Hepatocyte (in vitro differentiated cells): Measurements from ENCODE around the gene CP. TPM values are rescaled to one million over a fixed set of nuclear protein-coding genes. Genes with fewer than 3 reads are reported as not detected.

ENCODE experiments used
- DNase-seq: peaks from one replicate; pipeline ENCODE4 v3.0.0-alpha.2; 2016; ENCODE audit warnings: low spot score
- H2AFZ ChIP-seq: fragments of 200-600 bp; sonication (generic); 2 replicates; pipeline ENCODE4 v1.6.0; 2016; ENCODE audit warnings: antibody characterized with exemption, mild to moderate bottlenecking
- H3K27ac ChIP-seq: fragments of 200-600 bp; sonication (generic); 2 replicates; pipeline ENCODE4 v1.5.1; 2016; ENCODE audit warnings: mild to moderate bottlenecking
- H3K27me3 ChIP-seq: fragments of 200-600 bp; sonication (generic); 2 replicates; pipeline ENCODE4 v1.6.1; 2016
- H3K36me3 ChIP-seq: fragments of 200-600 bp; sonication (generic); replicated peaks from 2 replicates; pipeline ENCODE4 v1.5.1; 2016; ENCODE audit warnings: low read depth; ENCODE audit not compliant: insufficient read depth
- H3K4me1 ChIP-seq: fragments of 200-600 bp; sonication (generic); 2 replicates; pipeline ENCODE4 v1.5.1; 2016; ENCODE audit warnings: mild to moderate bottlenecking, moderate library complexity; ENCODE audit not compliant: insufficient read depth
- H3K4me2 ChIP-seq: fragments of 200-600 bp; sonication (generic); 2 replicates; pipeline ENCODE4 v1.6.0; 2016
- H3K4me3 ChIP-seq: fragments of 200-600 bp; sonication (generic); 2 replicates; pipeline ENCODE4 v1.5.1; 2016; ENCODE audit warnings: mild to moderate bottlenecking
- H3K79me2 ChIP-seq: fragments of 200-600 bp; sonication (generic); 2 replicates; pipeline ENCODE4 v1.6.0; 2017; ENCODE audit warnings: mild to moderate bottlenecking
- H3K9me2 ChIP-seq: fragments of 200-600 bp; sonication (generic); replicated peaks from 2 replicates; pipeline ENCODE4 v1.6.0; 2017; ENCODE audit warnings: mild to moderate bottlenecking; ENCODE audit not compliant: insufficient read depth
- H3K9me3 ChIP-seq: fragments of 200-600 bp; sonication (generic); 2 replicates; pipeline ENCODE4 v1.5.1; 2016; ENCODE audit warnings: low read depth, mild to moderate bottlenecking
- H4K20me1 ChIP-seq: fragments of 200-600 bp; sonication (generic); 2 replicates; pipeline ENCODE4 v1.6.0; 2016; ENCODE audit warnings: mild to moderate bottlenecking; ENCODE audit not compliant: insufficient read depth, poor library complexity, severe bottlenecking
- EZH2 ChIP-seq: fragments of 200-600 bp; sonication (generic); IDR thresholded peaks from 2 replicates; pipeline ENCODE4 v1.6.1; 2016; ENCODE audit warnings: antibody characterized with exemption, mild to moderate bottlenecking, borderline replicate concordance
- EZH2phosphoT487 ChIP-seq: fragments of 200-600 bp; sonication (generic); IDR thresholded peaks from one replicate; pipeline ENCODE4 v1.6.1; 2018; ENCODE audit warnings: antibody characterized with exemption, mild to moderate bottlenecking, low read depth, moderate library complexity; ENCODE audit not compliant: unreplicated experiment, severe bottlenecking
- WGBS: methylation state at CpG from one replicate; pipeline ENCODE4 v1.1.6; 2016; ENCODE audit warnings: low lambda C conversion rate; ENCODE audit errors: missing lambda C conversion rate; 5-methylcytosine and 5-hydroxymethylcytosine counted together
- polyA plus RNA-seq: library from polyadenylated mRNA; unstranded; fragments of >200 nt; fragmentation: Nextera tagmentation; extraction: Ambion mirVana; gene quantifications from 2 replicates; pipeline ENCODE4 v1.2.1, GENCODE V29; 2016
- total RNA-seq: library from RNA; depleted of rRNA; stranded (reverse); fragments of >200 nt; gene quantifications from 2 replicates; pipeline ENCODE4 v1.2.3, GENCODE V29; 2014
- TF ChIP-seq, protein P1 (sequence below): fragments of 200-600 bp; sonication (generic); IDR thresholded peaks from 2 replicates; pipeline ENCODE4 v1.5.1; 2016; ENCODE audit warnings: antibody characterized with exemption, mild to moderate bottlenecking; ENCODE audit not compliant: poor library complexity

Gene CP
- total and polyA plus RNA-seq, 2 experiments from 2014 or later = 6.5 to 26.4 TPM

DNA sequence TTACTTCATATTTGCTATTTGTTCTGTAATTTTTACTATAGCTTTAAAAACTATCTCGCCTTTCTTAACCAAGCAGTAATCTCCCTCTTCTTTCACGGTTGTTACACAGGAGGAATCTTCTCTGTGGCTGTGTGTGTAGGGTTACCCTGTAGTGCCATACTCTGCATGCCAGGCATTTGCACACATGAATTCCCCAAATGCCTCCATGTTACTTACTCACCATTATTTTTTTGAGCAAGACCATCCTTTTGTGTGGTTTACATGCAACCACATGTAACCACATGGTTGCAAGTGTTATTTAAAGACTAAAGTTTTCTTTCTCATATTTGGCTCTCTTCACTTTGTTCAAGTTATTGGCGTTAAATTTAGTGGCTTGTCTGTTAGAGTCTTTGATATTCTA is 46.7 kb downstream of the CP start:
- Histone ChIP-seq H3K9me2 (no peaks in the 10 kb centered on the region), H3K27ac (no peak overlapping the region), H3K79me2 (no peaks in the 10 kb centered on the region), H3K36me3 (no peaks in the 10 kb centered on the region), H3K4me2 (no peak overlapping the region), H3K4me1 (no peaks in the 10 kb centered on the region), H2AFZ (no peak overlapping the region), H3K9me3 (no peaks in the 10 kb centered on the region), H4K20me1 (no peaks in the 10 kb centered on the region), H3K4me3 (no peak overlapping the region), H3K27me3 (no peaks in the 10 kb centered on the region)
- TF ChIP-seq EZH2phosphoT487 (no peak), EZH2 (no peak)
- TF ChIP-seq, protein P1, sequence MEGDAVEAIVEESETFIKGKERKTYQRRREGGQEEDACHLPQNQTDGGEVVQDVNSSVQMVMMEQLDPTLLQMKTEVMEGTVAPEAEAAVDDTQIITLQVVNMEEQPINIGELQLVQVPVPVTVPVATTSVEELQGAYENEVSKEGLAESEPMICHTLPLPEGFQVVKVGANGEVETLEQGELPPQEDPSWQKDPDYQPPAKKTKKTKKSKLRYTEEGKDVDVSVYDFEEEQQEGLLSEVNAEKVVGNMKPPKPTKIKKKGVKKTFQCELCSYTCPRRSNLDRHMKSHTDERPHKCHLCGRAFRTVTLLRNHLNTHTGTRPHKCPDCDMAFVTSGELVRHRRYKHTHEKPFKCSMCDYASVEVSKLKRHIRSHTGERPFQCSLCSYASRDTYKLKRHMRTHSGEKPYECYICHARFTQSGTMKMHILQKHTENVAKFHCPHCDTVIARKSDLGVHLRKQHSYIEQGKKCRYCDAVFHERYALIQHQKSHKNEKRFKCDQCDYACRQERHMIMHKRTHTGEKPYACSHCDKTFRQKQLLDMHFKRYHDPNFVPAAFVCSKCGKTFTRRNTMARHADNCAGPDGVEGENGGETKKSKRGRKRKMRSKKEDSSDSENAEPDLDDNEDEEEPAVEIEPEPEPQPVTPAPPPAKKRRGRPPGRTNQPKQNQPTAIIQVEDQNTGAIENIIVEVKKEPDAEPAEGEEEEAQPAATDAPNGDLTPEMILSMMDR = no peak
- 88% methylated on average over 3 of the region's 3 CpGs for WGBS
- DNase-seq = no peak

DNA sequence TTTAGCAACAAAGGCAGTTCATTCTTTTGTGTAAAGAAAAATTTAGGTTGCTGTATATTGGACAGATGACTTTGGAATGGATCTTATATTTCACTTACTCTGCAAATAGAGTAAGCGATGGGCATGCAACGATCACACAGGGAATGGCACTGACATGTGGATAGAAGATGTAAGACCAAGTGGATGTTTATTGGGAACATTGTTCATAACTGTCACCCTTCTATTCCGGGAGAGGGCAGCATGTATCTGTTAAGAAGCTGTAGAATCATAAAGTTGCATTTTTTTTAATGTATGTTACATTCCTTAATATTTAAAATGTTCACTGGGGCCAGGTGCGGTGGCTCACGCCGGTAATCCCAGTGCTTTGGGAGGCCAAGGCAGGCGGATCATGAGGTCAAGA is 51.0 kb downstream of the CP start:
- Histone ChIP-seq H3K4me1 (no peaks in the 10 kb centered on the region), H3K36me3 (no peaks in the 10 kb centered on the region), H3K9me2 (no peaks in the 10 kb centered on the region), H4K20me1 (no peaks in the 10 kb centered on the region), H3K27me3 (no peaks in the 10 kb centered on the region), H3K27ac (no peak overlapping the region), H2AFZ (no peak overlapping the region), H3K4me2 (no peak overlapping the region), H3K4me3 (no peak overlapping the region), H3K9me3 (no peaks in the 10 kb centered on the region), H3K79me2 (no peaks in the 10 kb centered on the region)
- no peak for DNase-seq
- TF ChIP-seq EZH2 = no peak
- TF ChIP-seq EZH2phosphoT487 = no peak
- TF ChIP-seq, protein P1 = no peak
- WGBS = 97% methylated on average over 7 of the region's 7 CpGs

DNA sequence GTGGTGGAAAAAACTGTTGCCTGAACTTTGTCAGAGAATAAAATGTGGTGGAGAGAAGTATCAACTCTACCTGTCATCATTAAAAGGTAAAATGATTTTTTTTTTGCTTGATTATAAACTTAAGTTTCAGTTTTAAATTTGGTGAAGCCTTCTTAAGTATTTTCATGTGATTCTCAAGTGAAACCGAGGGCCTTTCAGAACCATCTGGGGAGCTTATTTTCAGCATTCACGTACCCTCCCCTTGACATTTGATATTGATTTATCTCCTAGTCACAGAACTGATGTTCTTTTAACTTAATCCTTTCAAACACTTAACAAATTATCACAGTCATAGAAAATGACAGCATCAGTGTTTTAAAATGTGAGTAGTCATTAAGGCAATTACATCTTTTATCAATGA is 53.7 kb downstream of the CP start:
- H3K9me3 ChIP-seq = no peaks in the 10 kb centered on the region
- H3K4me2 ChIP-seq = no peak overlapping the region
- H2AFZ ChIP-seq = no peak overlapping the region
- no peaks in the 10 kb centered on the region for H3K4me1 ChIP-seq
- TF ChIP-seq EZH2phosphoT487 = no peak
- TF ChIP-seq EZH2 = no peak
- TF ChIP-seq, protein P1 = no peak
- DNase-seq = no peak
- 81% methylated on average over 2 of the region's 2 CpGs for WGBS
- H4K20me1 ChIP-seq = no peaks in the 10 kb centered on the region
- H3K9me2 ChIP-seq = no peaks in the 10 kb centered on the region
- no peaks in the 10 kb centered on the region for H3K36me3 ChIP-seq
- H3K4me3 ChIP-seq = no peak overlapping the region
- H3K27me3 ChIP-seq = no peaks in the 10 kb centered on the region
- no peak overlapping the region for H3K27ac ChIP-seq
- no peaks in the 10 kb centered on the region for H3K79me2 ChIP-seq

DNA sequence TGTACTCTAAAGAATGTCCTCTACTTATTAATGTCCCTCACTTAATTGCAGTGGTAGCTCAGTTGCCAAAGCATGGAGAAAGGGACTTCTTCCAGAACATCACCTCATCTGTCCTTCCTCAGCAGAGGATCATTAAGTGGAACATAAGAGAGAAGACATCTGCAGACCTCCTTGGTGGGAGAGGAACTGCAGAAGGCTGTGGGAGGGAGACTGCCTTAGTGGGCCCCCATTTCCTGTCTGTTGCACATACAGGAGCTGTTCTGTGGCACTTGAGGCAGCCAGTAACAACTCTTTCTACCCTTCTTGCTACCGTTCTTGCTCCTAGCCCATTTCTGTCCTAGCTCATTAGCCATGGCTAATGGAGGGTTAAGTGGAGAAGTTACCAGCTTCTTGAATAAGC is 58.6 kb downstream of the CP start:
- Histone ChIP-seq H3K36me3 (no peaks in the 10 kb centered on the region), H3K9me3 (no peaks in the 10 kb centered on the region), H2AFZ (no peak overlapping the region), H3K9me2 (no peaks in the 10 kb centered on the region), H3K4me2 (no peak overlapping the region), H3K79me2 (no peaks in the 10 kb centered on the region), H3K27me3 (no peaks in the 10 kb centered on the region), H3K4me3 (no peak overlapping the region), H3K27ac (no peak overlapping the region), H4K20me1 (no peaks in the 10 kb centered on the region), H3K4me1 (no peaks in the 10 kb centered on the region)
- WGBS = 78% methylated on average over 1 of the region's 1 CpG
- no peak for TF ChIP-seq EZH2
- TF ChIP-seq, protein P1 = no peak
- no peak for TF ChIP-seq EZH2phosphoT487
- no peak for DNase-seq
